Activated effector memory CD4-positive, alpha-beta T cell treated with anti-CD3 and anti-CD28 coated beads, Interleukin-2, amount 50 U/mL, for 16 hours (primary cell): ENCODE measurements around the gene TUBB.
"Not testable (repeated sequence)": the region's sequence is repeated elsewhere in the genome, so short reads cannot be mapped to it uniquely, and the experiment has no call there.

ENCODE experiments used
- DNase-seq: peaks from one replicate; pipeline ENCODE4 v3.0.0-alpha.2; 2020

TUBB gene

DNA sequence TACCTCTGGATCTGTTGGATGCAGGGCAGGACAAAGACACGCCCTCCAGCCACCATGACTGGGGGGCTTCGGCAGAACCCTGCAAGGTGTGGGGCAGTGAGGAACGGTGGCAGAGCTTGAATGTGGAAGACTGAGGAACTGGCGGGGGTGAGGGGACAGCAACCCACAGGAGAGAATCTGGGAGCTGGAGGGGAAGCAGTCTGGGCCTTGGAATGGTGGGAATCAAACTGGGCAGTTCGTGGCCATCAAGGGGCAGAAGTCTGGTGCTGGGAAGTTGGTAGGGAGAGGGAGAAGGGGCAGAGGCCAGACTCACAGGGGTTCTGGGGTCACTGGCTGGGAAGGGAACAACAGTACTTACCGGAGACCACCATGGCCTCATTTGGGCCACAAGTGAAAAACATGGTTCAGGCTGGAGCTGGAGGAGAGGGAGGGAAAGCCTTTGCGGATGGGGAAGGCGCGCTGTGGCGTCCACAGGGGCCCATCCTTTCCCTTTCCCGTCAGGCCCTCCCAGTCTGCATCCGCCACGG is 21.7 kb downstream of the TUBB start:
- peak; percentile 65 for DNase-seq

DNA sequence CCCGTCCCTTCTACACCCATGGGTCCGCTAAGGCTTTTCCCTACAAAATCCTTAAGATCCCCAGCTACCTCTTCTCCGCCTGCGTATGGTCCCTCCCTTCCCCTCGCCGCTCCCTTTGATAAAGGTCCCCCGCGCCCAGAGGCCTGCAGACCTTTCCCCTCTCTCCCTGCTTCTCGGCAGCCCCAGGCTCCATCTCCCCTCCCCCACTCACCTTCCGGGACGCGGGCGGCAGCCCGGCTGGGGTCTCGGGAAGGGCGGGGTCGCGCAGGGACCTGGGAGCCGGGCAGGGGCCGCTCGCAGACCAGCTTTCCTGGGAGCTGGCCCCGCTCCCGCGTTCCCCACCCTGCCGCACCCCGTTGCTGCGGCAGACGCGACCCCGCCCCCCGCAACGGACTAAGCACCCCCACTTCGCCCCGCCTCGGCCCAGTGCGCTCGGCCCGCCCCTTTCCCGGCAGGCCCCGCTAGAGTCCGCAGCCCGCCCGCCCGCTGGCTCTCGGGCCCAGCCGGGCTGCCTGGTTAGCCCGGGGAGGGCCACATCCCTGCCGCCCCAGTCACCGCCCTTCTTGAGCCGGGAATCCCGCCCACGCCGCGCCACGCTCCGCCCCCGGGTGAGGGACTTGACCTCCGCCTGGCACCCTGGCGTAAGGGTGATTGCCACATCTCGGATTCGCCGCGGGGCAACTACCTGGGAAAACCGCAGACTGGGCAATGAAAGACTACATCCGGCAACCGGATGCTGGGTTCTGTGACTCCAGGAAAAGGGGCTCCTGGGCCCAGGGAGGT is 22.4 kb downstream of the TUBB start, which contains the start of gene FLOT1:
Gene FLOT1 (minus strand): TSS at position 372 of the 783 bp plus-strand sequence. CDS start 498 bp downstream, outside the sequence.
- DNase-seq, result peak; percentile 96

DNA sequence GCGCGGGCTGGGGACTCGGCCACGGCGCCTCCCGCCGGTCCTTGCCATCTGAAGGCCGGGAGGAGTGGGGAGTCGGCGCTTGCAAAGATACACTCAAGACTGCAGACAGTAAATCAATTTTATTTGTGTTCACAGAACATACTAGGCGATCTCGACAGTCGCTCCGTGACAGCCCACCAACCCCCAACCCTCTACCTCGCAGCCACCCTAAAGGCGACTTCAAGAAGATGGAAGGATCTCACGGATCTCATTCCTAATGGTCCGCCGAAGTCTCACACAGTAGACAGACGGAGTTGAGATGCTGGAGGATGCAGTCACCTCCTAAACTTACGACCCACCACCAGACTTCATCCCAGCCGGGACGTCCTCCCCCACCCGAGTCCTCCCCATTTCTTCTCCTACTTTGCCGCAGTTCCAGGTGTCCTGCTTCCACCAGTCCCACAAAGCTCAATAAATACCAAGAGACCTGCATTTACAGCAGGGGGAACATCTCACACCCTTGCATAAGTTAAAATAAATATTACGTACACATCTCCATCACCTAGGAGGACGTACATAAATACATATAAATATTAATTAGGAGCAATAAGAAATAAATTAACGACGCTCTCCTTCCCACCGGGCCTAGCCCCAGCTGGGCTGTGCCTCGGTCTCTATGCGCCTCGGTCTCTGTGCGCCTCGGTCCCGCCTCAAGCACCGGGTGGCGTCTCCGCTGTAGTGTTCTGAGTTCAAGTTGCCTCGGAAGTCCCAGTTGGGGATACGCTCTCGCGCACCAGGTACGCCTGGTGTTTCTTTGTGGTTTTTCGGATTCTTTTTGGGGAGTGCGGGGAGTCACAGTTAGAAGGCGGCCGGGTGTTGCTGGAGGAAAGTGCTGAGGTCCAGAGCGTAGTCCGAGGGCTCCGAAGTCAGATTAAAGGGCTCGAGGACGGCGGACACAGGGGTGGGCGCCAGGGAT is 23.2 kb downstream of the TUBB start:
- DNase-seq, result peak; percentile 80

DNA sequence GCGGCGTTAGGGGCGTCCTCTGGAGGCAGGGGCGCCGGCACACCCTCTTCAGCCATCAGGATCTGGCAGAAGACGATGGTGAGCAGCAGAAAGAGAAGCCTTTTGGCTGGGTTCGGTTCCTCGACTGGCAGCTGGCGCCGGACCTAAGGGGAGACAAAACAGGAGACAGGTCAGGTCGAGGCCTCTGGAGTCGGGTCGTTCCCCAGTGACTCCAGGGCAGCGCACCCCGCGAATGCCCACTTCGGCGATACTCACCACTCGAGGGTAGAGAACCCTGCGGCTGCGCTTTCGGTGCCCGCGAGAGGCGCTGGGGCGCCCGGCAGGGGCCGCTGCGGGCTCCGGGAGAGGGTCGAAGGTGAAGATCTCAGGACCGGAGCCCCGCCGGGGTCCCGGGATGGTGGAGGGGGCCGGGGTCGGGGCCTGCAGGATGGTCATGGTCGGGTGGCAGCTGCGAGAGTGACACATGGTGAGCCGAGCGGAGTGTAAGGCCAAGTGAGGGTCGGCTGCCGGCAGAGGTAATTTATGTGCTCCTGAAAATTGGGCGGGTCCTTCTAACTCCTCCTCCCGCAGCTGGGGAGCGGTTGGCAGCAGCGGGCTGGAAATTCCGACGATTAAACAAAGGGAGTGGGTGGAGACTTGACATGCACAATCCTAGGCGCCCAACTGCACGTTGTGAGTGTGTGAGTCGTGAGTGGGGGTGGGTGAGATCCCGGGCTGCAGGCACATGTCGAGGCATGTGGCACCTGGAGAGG is 24.1 kb downstream of the TUBB start, which contains the start of gene IER3:
Gene IER3 (minus strand): TSS at position 494 of the 752 bp plus-strand sequence. CDS start 29 bp downstream, at position 465.
- peak; percentile 93 for DNase-seq

DNA sequence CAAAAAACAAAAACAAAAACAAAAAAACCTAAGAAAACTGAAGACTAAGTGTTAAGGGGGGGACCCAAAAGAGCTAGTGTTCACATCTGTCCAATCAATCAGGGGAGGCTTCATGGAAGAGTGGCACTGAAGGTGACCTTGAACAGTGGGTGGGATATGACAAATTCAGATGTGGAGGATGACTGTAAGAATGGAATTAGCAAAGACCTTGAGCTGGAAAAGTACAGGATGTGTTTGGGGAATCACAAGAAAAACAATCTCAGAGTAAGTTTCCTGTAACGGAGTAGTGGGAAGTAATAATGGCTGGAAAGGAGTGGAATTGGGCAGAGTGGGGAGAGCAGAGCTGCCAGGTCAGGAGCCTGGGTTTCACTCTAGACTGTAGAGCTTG is 27.1 kb downstream of the TUBB start:
- DNase-seq, result no peak

- no peak for DNase-seq
These were observed 28.0 kb downstream of the TUBB start for GRCh38 chr6:30747902-30748769.

GRCh38 chr6:30748851-30749540 is 28.8 kb downstream of the TUBB start:
- DNase-seq, result no peak

- no peak for DNase-seq
These were observed 29.6 kb downstream of the TUBB start for GRCh38 chr6:30749554-30750378.

DNA sequence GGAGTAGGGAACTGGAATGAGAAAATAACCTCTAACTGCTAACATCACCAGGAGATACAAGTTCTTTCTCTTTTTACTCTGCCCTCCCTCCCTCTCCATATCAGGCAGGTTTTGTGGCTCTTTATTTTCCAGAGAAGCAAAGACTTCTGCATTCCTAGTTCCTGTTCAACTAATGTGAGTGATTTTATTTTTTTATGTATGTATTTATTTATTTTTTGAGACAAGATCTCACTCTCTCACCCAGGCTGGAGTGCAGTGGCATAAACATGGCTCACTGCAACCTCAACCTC is 30.2 kb downstream of the TUBB start:
- no peak for DNase-seq

GRCh38 chr6:30752157-30752927 is 32.2 kb downstream of the TUBB start:
- DNase-seq, result no peak

- DNase-seq, result no peak
These were observed 34.5 kb downstream of the TUBB start for GRCh38 chr6:30754631-30755030.

- not testable (repeated sequence) for DNase-seq
These were observed 36.4 kb downstream of the TUBB start for GRCh38 chr6:30756405-30757003.

GRCh38 chr6:30757261-30757904 is 37.2 kb downstream of the TUBB start:
- no peak for DNase-seq

GRCh38 chr6:30759575-30760239 is 39.6 kb downstream of the TUBB start:
- no peak for DNase-seq

GRCh38 chr6:30760549-30760948 is 40.4 kb downstream of the TUBB start:
- no peak for DNase-seq

- DNase-seq, result no peak
These were observed 41.8 kb downstream of the TUBB start for GRCh38 chr6:30761791-30762429.

GRCh38 chr6:30763155-30763617 is 43.0 kb downstream of the TUBB start:
- no peak for DNase-seq
